ENCODE measurements around the gene PRKN.

Gene PRKN

DNA sequence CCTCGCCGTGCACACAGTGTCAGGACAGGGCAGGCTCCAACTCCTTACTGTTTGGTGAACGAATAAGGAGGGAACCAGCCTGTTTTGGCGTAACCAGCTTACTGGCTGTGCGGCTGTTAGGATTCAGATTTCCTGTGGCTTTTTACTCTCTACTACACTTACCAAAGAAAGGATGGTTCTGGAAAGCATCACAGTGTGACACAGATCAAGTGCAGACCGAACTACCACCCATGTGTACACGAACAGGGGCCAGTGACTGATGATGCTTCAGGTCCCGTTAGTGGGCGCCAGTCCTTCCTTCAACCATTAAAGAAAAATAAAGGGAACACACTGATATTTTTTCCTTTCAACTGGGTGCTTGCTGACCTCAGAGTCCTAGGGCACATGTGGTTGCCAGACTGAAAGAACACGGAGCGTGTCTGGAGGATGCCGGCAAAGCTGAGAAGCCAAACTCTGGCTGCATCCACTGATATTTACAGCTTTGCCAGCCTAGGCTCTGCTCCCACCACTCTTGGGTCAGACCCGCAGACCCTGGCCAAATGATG lies 1101.4 kb downstream of the PRKN start:
- no peak overlapping the region for H3K27ac ChIP-seq
- TF ChIP-seq, protein P1, sequence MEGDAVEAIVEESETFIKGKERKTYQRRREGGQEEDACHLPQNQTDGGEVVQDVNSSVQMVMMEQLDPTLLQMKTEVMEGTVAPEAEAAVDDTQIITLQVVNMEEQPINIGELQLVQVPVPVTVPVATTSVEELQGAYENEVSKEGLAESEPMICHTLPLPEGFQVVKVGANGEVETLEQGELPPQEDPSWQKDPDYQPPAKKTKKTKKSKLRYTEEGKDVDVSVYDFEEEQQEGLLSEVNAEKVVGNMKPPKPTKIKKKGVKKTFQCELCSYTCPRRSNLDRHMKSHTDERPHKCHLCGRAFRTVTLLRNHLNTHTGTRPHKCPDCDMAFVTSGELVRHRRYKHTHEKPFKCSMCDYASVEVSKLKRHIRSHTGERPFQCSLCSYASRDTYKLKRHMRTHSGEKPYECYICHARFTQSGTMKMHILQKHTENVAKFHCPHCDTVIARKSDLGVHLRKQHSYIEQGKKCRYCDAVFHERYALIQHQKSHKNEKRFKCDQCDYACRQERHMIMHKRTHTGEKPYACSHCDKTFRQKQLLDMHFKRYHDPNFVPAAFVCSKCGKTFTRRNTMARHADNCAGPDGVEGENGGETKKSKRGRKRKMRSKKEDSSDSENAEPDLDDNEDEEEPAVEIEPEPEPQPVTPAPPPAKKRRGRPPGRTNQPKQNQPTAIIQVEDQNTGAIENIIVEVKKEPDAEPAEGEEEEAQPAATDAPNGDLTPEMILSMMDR (conservative IDR thresholded peaks at IDR 0.05): no peak

DNA sequence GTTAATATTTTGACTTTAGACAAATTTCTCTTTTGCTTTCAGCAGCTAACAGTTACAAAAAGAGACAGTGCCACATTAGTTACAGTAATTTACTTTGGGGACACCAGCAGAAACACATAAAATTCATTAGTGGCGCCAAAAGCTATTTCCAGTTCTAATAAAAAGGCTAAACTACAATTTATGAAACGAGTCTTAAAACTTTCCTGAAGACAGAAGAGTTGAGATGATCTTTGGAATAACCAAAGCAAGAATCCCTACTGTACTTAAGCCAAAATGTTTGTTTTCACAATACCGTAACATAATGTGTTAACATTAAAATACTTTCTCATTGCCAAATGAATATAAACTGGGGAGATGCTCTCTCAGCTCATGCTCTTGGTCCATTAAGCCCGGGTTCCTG lies 1103.5 kb downstream of the PRKN start:
- TF ChIP-seq, protein P1 (conservative IDR thresholded peaks at IDR 0.05): no peak
- H3K27ac ChIP-seq: no peak overlapping the region

DNA sequence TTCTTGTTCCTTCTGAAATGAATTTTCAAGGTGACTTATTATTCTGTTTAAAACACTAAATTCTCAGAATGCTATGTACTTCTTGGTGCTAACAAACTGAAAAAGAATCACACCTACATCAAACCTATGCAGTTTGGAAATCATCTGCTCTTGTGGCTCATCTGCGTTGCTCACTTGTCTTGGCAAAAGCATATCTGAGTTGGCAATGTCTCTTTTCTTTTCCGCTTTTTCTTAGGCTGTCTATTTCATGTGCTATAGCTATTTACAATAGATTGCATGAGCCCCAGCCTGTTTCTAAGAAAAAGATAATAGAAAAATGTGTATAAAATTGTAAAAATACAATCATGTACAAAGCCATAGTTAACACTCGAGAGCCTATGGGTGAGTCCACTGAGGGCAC lies 1104.8 kb downstream of the PRKN start:
- H3K27ac ChIP-seq: no peak overlapping the region
- TF ChIP-seq, protein P1 (conservative IDR thresholded peaks at IDR 0.05): no peak

DNA sequence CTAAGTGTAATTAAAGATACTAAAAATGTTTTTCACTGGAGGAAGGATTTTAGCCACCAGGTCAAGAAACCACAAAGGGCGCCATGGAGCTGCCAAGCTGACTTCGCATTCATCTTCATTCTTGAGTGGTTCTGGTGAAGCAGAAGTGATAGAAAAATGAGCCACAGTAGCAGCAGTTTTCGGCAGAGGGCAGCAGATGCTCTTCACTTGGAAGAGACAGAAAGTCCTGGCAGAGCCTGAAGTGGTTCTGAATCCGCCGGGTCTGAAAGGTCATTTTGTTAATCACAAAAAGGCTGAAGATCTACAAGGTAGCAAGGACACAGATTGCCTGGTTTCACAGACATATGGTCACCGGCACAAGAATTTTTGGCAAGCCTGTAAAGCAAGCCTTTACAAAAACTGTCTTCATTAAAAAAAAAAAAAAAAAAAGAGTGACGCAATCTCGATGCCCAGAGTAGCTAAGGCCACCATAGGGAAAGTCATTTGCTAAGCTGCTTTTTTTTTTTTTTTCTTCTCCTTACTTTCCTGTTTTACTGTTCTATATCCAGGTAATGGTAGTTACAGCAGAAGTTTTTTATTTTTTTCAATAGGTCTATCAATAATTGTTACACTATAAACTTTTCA lies 1108.6 kb downstream of the PRKN start:
- H3K27ac ChIP-seq: no peak overlapping the region
- TF ChIP-seq, protein P1 (conservative IDR thresholded peaks at IDR 0.05): peak; percentile 69

DNA sequence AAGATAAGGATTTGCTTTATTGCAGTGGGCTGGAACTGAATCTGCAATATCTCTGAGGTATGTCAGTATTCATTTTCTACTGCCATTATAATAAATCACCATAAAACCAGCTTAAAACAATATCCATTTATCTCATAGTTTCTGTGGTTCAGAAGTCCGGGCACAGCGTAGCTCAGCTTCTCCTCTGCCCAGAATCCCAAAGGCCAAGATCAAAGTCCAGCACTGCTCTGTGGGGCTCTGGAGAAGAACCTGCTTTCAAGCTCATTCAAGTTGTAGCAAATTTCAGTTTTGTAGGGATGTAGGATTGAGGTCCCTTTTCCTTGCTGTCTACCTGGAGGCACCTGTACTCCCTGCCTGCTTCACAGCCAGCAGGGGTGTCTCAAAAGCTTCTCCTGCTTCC lies 1113.9 kb downstream of the PRKN start:
- TF ChIP-seq, protein P1 (conservative IDR thresholded peaks at IDR 0.05): no peak
- no peak overlapping the region for H3K27ac ChIP-seq

DNA sequence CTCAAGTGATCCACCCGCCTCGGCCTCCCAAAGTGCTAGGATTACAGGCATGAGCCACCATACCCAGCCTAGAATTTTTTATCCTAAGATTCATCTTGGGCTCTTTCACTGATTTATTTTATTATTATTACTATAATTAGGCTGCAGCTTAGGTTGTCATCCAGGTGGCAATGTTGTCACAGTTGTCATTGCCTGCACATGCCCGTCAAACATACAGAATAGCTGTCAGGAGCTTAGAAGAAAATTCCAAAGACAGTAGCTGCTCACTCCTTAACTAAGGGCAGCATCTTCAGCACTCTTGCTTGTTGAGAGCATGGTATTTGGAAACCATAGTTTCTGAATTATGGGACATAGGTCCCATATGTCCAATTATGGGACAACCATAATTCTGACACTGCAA lies 1118.8 kb downstream of the PRKN start:
- no peak overlapping the region for H3K27ac ChIP-seq
- TF ChIP-seq, protein P1 (conservative IDR thresholded peaks at IDR 0.05): no peak

DNA sequence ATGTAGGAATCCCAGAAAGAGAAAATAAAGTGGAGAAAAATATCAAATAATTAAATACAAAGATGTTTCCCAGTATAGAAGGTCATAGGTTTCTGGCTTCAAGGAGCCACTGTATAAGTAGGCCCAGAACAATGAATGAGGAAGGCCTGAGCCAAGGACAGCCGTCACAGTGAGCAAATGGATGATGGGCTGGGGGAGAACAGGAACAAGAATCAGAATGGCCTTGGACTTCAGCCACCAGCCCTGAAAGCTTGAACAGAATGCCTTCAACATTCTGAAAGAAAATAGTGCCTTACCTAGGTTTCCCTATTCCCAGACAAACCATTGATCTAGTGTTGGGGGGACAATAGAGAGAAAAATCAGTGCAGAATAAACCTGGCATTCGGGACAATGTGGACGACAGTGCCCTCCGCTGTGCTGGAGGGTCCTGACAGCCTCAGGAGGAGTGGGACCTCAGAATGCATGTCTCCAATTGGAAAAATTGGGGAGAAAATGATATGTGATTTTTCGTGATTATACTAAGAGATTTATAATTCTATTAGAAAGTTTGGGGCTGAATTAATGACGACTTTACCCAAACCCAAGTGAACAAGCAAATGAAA lies 1119.8 kb downstream of the PRKN start:
- no peak overlapping the region for H3K27ac ChIP-seq
- TF ChIP-seq, protein P1 (conservative IDR thresholded peaks at IDR 0.05): no peak

Data from VCaP (cell line).